K562 (cell line): ENCODE measurements around the gene TRAF7. TPM values are rescaled to one million over a fixed set of nuclear protein-coding genes. Genes with fewer than 3 reads are reported as not detected.

Experiments used
- ATAC-seq: fragments of 200-7000 bp; cut with Tn5 transposase; 3 replicates; pipeline ENCODE4 v1.9.1; 2020; ENCODE audit warnings: moderate library complexity
- BruUV-seq: library from RNA; stranded (reverse); fragments of 400-500 nt; replicated peaks from 2 replicates; lab custom pipeline; 2021; lab: Mats Ljungman, UMichigan
- CTCF ChIA-PET: fragments of 300-600 bp; formaldehyde crosslinking; extraction: SDS; loops from one replicate; lab custom pipeline; 2021; ENCODE audit warnings: low intra/inter-chr PET ratio; lab: Yijun Ruan, JAX
- POLR2A ChIA-PET: fragments of 300-600, 350-650 bp; sonication (Branson Sonifier 250); formaldehyde crosslinking; extraction: SDS; loops from one replicate; lab custom pipeline; 2021; ENCODE audit warnings: antibody characterized with exemption, inconsistent platforms; lab: Yijun Ruan, JAX
- DNase-seq, 4 experiments: peaks; one replicate each; pipeline versions ENCODE4 v3.0.0 to v3.0.0-alpha.2; 2011 to 2018; ENCODE audit warnings: low spot score in 3 of 4, mixed read lengths in 3 of 4; ENCODE audit errors: extremely low read depth in 1 of 4
- FAIRE-seq: peaks from 2 replicates; lab custom pipeline; 2011; peaks lifted over from hg19 to GRCh38; lab: Jason Lieb, UNC
- H2AFZ ChIP-seq: 2 replicates; pipeline ENCODE4 v1.6.0; 2011; ENCODE audit warnings: low read depth, low read length, control low read depth, inconsistent platforms
- H3K27ac ChIP-seq: fragments of 200-600 bp; 3 replicates; pipeline ENCODE4 v1.8.0; 2011; ENCODE audit warnings: low read depth, mild to moderate bottlenecking, control low read depth, inconsistent platforms, low read length, moderate library complexity, mixed read lengths; ENCODE audit errors: extremely low read depth
- H3K27me3 ChIP-seq, 2 experiments: fragments of 300-600 bp in 1 of 2; 2 replicates in 1 of 2; 3 replicates in 1 of 2; pipeline versions ENCODE4 v1.6.0 to v1.8.0; 2011; ENCODE audit warnings: inconsistent platforms in 2 of 2, low read length in 2 of 2, mild to moderate bottlenecking in 1 of 2, mixed read lengths in 1 of 2, moderate library complexity in 1 of 2; ENCODE audit not compliant: control insufficient read depth in 2 of 2, insufficient read depth in 2 of 2
- H3K36me3 ChIP-seq: fragments of 300-600 bp; 3 replicates; pipeline ENCODE4 v1.8.0; 2011; ENCODE audit warnings: mild to moderate bottlenecking, low read length, inconsistent platforms; ENCODE audit not compliant: control insufficient read depth, insufficient read depth
- H3K4me1 ChIP-seq, 2 experiments: fragments of 200-600 bp in 1 of 2; replicated peaks in 1 of 2; 2 replicates in 1 of 2; 3 replicates in 1 of 2; pipeline versions ENCODE4 v1.5.1 to v1.8.0; 2011; ENCODE audit warnings: inconsistent platforms in 2 of 2, low read length in 2 of 2, mild to moderate bottlenecking in 1 of 2, mixed read lengths in 1 of 2, moderate library complexity in 1 of 2; ENCODE audit not compliant: control insufficient read depth in 2 of 2, insufficient read depth in 2 of 2
- H3K4me2 ChIP-seq: 2 replicates; pipeline ENCODE4 v1.6.1; 2011; ENCODE audit warnings: low read length, control low read depth, inconsistent platforms, mixed read lengths; ENCODE audit not compliant: insufficient read depth
- H3K4me3 ChIP-seq: fragments of 200-600 bp; sonication (generic), shearing (Covaris generic); 2 replicates; pipeline ENCODE4 v1.5.1; 2016; ENCODE audit warnings: control low read depth, inconsistent platforms
- H3K79me2 ChIP-seq: fragments of 200-600 bp; 3 replicates; pipeline ENCODE4 v1.8.0; 2011; ENCODE audit warnings: low read length, inconsistent platforms; ENCODE audit not compliant: control insufficient read depth, insufficient read depth
- H3K9ac ChIP-seq, 2 experiments: 2 replicates each; pipeline versions ENCODE4 v1.6.0 to v1.6.1; 2011; ENCODE audit warnings: low read depth in 2 of 2, low read length in 2 of 2, control low read depth in 1 of 2, inconsistent platforms in 1 of 2, mild to moderate bottlenecking in 1 of 2, mixed read lengths in 1 of 2; ENCODE audit not compliant: insufficient read depth in 1 of 2
- H3K9me1 ChIP-seq: one replicate; pipeline ENCODE4 v1.6.0; 2011; ENCODE audit warnings: inconsistent platforms, mild to moderate bottlenecking, low read length, moderate library complexity; ENCODE audit not compliant: control insufficient read depth, insufficient read depth
- H3K9me3 ChIP-seq: replicated peaks from 2 replicates; pipeline ENCODE4 v1.5.1; 2011; ENCODE audit warnings: low read depth, low read length, inconsistent platforms; ENCODE audit not compliant: control insufficient read depth, insufficient read depth
- H4K20me1 ChIP-seq: replicated peaks from 2 replicates; pipeline ENCODE4 v1.6.1; 2011; ENCODE audit warnings: low read length, inconsistent platforms, mixed read lengths; ENCODE audit not compliant: control insufficient read depth, insufficient read depth
- GTF2E2 ChIP-seq: fragments of 200-800 bp; sonication (Bioruptor generic); IDR thresholded peaks from 2 replicates; pipeline ENCODE4 v1.6.1; 2016; ENCODE audit warnings: missing genetic modification characterization, missing compliant biosample characterization
- HNRNPLL ChIP-seq: fragments of 200-400 bp; formaldehyde crosslinking; IDR thresholded peaks from 2 replicates; pipeline ENCODE4 v1.6.1; 2017; ENCODE audit warnings: low read length, low read depth, mild to moderate bottlenecking; ENCODE audit not compliant: poor library complexity, severe bottlenecking
- KLF10 ChIP-seq: fragments of 250-450 bp; sonication (Bioruptor Pico); IDR thresholded peaks from 2 replicates; pipeline ENCODE4 v1.6.1; 2021; ENCODE audit warnings: matching md5 sums
- NFIX ChIP-seq: fragments of 250-450 bp; sonication (Bioruptor Pico); IDR thresholded peaks from 2 replicates; pipeline ENCODE4 v1.4.0; 2020; ENCODE audit warnings: low read depth, mild to moderate bottlenecking, moderate library complexity
- RBM39 ChIP-seq: fragments of 200-400 bp; formaldehyde crosslinking; optimal IDR thresholded peaks from 2 replicates; pipeline ENCODE3; 2018; ENCODE audit warnings: low read depth, low read length
- TCF3 ChIP-seq: sonication (generic); formaldehyde crosslinking; IDR thresholded peaks from 2 replicates; pipeline ENCODE4 v1.4.0; 2020; ENCODE audit warnings: mild to moderate bottlenecking, missing genetic modification reagents
- XRCC4 ChIP-seq: IDR thresholded peaks from one replicate; pipeline ENCODE4 v1.6.1; 2011; ENCODE audit not compliant: insufficient read depth, insufficient read length; ENCODE audit errors: extremely low read depth
- ZFP91 ChIP-seq: sonication (generic); formaldehyde crosslinking; IDR thresholded peaks from 2 replicates; pipeline ENCODE4 v1.8.0; 2022; ENCODE audit warnings: mild to moderate bottlenecking, missing genetic modification reagents
- ZKSCAN8 ChIP-seq: fragments of 200-800 bp; sonication (Bioruptor generic); IDR thresholded peaks from 2 replicates; pipeline ENCODE4 v1.6.1; 2016; ENCODE audit warnings: missing genetic modification characterization, missing compliant biosample characterization
- ZNF134 ChIP-seq: fragments of 250-450 bp; sonication (Bioruptor Pico); conservative IDR thresholded peaks from 2 replicates; pipeline ENCODE4 v1.4.0; 2020
- ZNF263 ChIP-seq: sonication (generic); formaldehyde crosslinking; IDR thresholded peaks from 2 replicates; pipeline ENCODE4 v1.8.0; 2022; ENCODE audit warnings: mild to moderate bottlenecking, missing genetic modification reagents, borderline replicate concordance
- ZNF431 ChIP-seq: sonication (generic); formaldehyde crosslinking; IDR thresholded peaks from 2 replicates; pipeline ENCODE4 v1.8.0; 2022; ENCODE audit warnings: mild to moderate bottlenecking, missing genetic modification reagents
- ZNF586 ChIP-seq: fragments of 450-650 bp; formaldehyde crosslinking; conservative IDR thresholded peaks from 2 replicates; pipeline ENCODE4 v1.4.0; 2020; ENCODE audit warnings: mild to moderate bottlenecking, moderate library complexity
- WGBS: fragments of 100-300 bp; shearing (Covaris generic); methylation state at CpG from one replicate; pipeline ENCODE4 v1.1.6; 2016; ENCODE audit warnings: low coverage, mixed read lengths; ENCODE audit not compliant: insufficient coverage; ENCODE audit errors: missing lambda C conversion rate; 5-methylcytosine and 5-hydroxymethylcytosine counted together
- in situ Hi-C: fragments of 300-500 bp; cut with MboI; formaldehyde crosslinking; loops from 4 replicates; pipeline ENCODE4 v1.15.0; 2018; ENCODE audit warnings: inconsistent platforms, mixed read lengths
- intact Hi-C: fragments of 100-400 bp; cut with micrococcal nuclease; formaldehyde crosslinking; loops from 2 replicates; pipeline ENCODE4 v1.14.2; 2022
- polyA plus RNA-seq, 8 experiments: library from polyadenylated mRNA; depleted of rRNA in 4 of 8; stranded (reverse) in 5 of 8; unstranded in 3 of 8; fragments of >200 nt; fragmentation: Nextera tagmentation in 2 of 8; fragmentation: Illumina TruSeq in 1 of 8; extraction: Ambion mirVana in 2 of 8; extraction: Trizol in 1 of 8; gene quantifications; 2 replicates each; pipeline versions ENCODE4 v1.2.1 to v1.2.3, GENCODE V29; 2011 to 2014; ENCODE audit warnings: inconsistent platforms in 1 of 8, missing spikeins in 1 of 8
- total RNA-seq, 7 experiments: library from RNA; depleted of rRNA in 6 of 7; stranded (reverse); fragments of >200 nt in 6 of 7; fragmentation: Illumina TruSeq in 2 of 7; extraction: Trizol in 2 of 7; gene quantifications; 2 replicates each; pipeline versions ENCODE4 v1.2.1 to v1.2.3, GENCODE V29; 2011 to 2021; ENCODE audit warnings: low replicate concordance in 1 of 7
- TF ChIP-seq, protein P1 (sequence below), 2 experiments: IDR thresholded peaks; 2 replicates each; pipeline ENCODE4 v1.6.1; 2012; ENCODE audit warnings: improper control_type of control experiment in 2 of 2, low read depth in 2 of 2, low read length in 2 of 2, borderline replicate concordance in 1 of 2

The TRAF7 gene
- total and polyA plus RNA-seq, 9 of the 15 experiments (the other 6 are each of a cell fraction or from before 2014, with no cell fraction given), result 1.1 to 113 (median 41.6) TPM

- Histone ChIP-seq H3K9me1 (no peaks in the 10 kb centered on the region), H3K36me3 (no peaks in the 10 kb centered on the region), H3K79me2 (no peaks in the 10 kb centered on the region), H3K4me2 (no peak overlapping the region), H2AFZ (no peak overlapping the region), H3K4me3 (no peak overlapping the region), H3K4me1 (peaks cover 3 to 51% of the 10 kb centered on the region in 2 experiments; a peak in 4 of 5 replicates), H3K9ac (no peak overlapping the region), H4K20me1 (0 out of 2 replicates have a peak, but pooled peaks cover 3% of the 10 kb centered on the region), H3K27ac (no peak overlapping the region), H3K9me3 (no peaks in the 10 kb centered on the region), H3K27me3 (peaks cover 0 to 5% of the 10 kb centered on the region in 2 experiments; a peak in 2 of 5 replicates)
- intact Hi-C loops, result loop anchor here (5.0 kb wide), 2 partner anchors 54 to 299 kb away; partner anchors contain the start of gene ECI1
- DNase-seq, result no peak
- TF ChIP-seq KLF10 (CRISPR knock-in tag), result no peak
- TF ChIP-seq, protein P1, sequence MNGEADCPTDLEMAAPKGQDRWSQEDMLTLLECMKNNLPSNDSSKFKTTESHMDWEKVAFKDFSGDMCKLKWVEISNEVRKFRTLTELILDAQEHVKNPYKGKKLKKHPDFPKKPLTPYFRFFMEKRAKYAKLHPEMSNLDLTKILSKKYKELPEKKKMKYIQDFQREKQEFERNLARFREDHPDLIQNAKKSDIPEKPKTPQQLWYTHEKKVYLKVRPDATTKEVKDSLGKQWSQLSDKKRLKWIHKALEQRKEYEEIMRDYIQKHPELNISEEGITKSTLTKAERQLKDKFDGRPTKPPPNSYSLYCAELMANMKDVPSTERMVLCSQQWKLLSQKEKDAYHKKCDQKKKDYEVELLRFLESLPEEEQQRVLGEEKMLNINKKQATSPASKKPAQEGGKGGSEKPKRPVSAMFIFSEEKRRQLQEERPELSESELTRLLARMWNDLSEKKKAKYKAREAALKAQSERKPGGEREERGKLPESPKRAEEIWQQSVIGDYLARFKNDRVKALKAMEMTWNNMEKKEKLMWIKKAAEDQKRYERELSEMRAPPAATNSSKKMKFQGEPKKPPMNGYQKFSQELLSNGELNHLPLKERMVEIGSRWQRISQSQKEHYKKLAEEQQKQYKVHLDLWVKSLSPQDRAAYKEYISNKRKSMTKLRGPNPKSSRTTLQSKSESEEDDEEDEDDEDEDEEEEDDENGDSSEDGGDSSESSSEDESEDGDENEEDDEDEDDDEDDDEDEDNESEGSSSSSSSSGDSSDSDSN (IDR thresholded peaks at IDR 0.05; ENCODE audit: borderline replicate concordance in 1 of 2, low read depth in 2 of 2, low read length in 2 of 2), result no peak
- no peak for TF ChIP-seq HNRNPLL
- no peak for TF ChIP-seq ZNF134 (CRISPR knock-in tag)
- no peak for TF ChIP-seq RBM39
- TF ChIP-seq ZNF263 (CRISPR knock-in tag), result no peak
- TF ChIP-seq ZNF586, result no peak
- no peak for TF ChIP-seq XRCC4
- TF ChIP-seq GTF2E2 (tag), result no peak
- TF ChIP-seq NFIX, result no peak
- no peak for TF ChIP-seq ZFP91 (CRISPR knock-in tag)
- no peak for TF ChIP-seq TCF3 (CRISPR knock-in tag)
- TF ChIP-seq ZNF431, result no peak
- TF ChIP-seq ZKSCAN8 (CRISPR knock-in tag), result no peak
- ChIA-PET CTCF (no interaction called here), POLR2A (interaction anchor here (0.7 kb wide), 1 partner anchor 53 kb away, joined by 4 read pairs; the partner anchor contains the start of gene ECI1)
- in situ Hi-C loops, result no loop called here
- WGBS, result 34% methylated on average over 4 of the region's 4 CpGs
- BruUV-seq, result no TSS peak
- no peak for ATAC-seq
- FAIRE-seq, result no peak
Observed at GRCh38 chr16:2198283-2198682, 42.7 kb downstream of the TRAF7 start.
